Loucy (cell line): ENCODE results near the gene MT1A.

Experiments
- CTCF ChIP-seq: fragments of 200-600 bp; sonication (generic); conservative IDR thresholded peaks from 2 replicates; pipeline ENCODE4 v1.5.1; 2014; ENCODE audit warnings: mild to moderate bottlenecking, antibody characterized with exemption, low read length
- EZH2phosphoT487 ChIP-seq: fragments of 200-600 bp; IDR thresholded peaks from 2 replicates; pipeline ENCODE4 v1.6.1; 2018; ENCODE audit warnings: antibody characterized with exemption, mild to moderate bottlenecking, moderate library complexity, borderline replicate concordance

- TF ChIP-seq CTCF (no peak; the same call in 1 of the 2 replicates), EZH2phosphoT487 (no peak)
These were observed 29.5 kb upstream of the MT1A start for GRCh38 chr16:56608876-56609462.
